Endothelial cell (in vitro differentiated cells): ENCODE measurements around the gene RABL6. TPM values are rescaled to one million over a fixed set of nuclear protein-coding genes. Genes with fewer than 3 reads are reported as not detected.
"Not testable (repeated sequence)": the region's sequence is repeated elsewhere in the genome, so short reads cannot be mapped to it uniquely, and the experiment has no call there.

Experiments used
- DNase-seq: peaks from one replicate; pipeline ENCODE4 v3.0.0; 2021; ENCODE audit warnings: low spot score
- H3K27ac Mint-ChIP-seq: one replicate; pipeline ENCODE4 v1.8.0; 2021; ENCODE audit warnings: mixed read lengths, inconsistent platforms; ENCODE audit not compliant: unreplicated experiment
- H3K27me3 Mint-ChIP-seq: one replicate; pipeline ENCODE4 v1.8.0; 2021; ENCODE audit warnings: mild to moderate bottlenecking, moderate library complexity, mixed read lengths, inconsistent platforms; ENCODE audit not compliant: unreplicated experiment
- H3K36me3 Mint-ChIP-seq: one replicate; pipeline ENCODE4 v1.8.0; 2021; ENCODE audit warnings: mild to moderate bottlenecking, low read depth, mixed read lengths, inconsistent platforms; ENCODE audit not compliant: unreplicated experiment
- H3K4me1 Mint-ChIP-seq: one replicate; pipeline ENCODE4 v1.8.0; 2021; ENCODE audit warnings: mild to moderate bottlenecking, mixed read lengths, inconsistent platforms; ENCODE audit not compliant: unreplicated experiment
- H3K4me3 Mint-ChIP-seq: one replicate; pipeline ENCODE4 v1.8.0; 2021; ENCODE audit warnings: mild to moderate bottlenecking, mixed read lengths, inconsistent platforms; ENCODE audit not compliant: unreplicated experiment
- H3K9me3 Mint-ChIP-seq: one replicate; pipeline ENCODE4 v1.8.0; 2021; ENCODE audit warnings: mixed read lengths, inconsistent platforms; ENCODE audit not compliant: unreplicated experiment
- total RNA-seq: library from RNA; stranded (reverse); fragmentation: NEBNext Ultra II Directional; extraction: Animal tissue kit (Norgen Biotek cat#: 25700); gene quantifications from one replicate; pipeline ENCODE4 v1.2.1, GENCODE V29; 2021; ENCODE audit not compliant: unreplicated experiment
- TF ChIP-seq, protein P1 (sequence below): fragments of 200-600 bp; sonication (generic); IDR thresholded peaks from one replicate; pipeline ENCODE4 v1.5.0; 2021; ENCODE audit warnings: antibody characterized with exemption; ENCODE audit not compliant: unreplicated experiment

Gene RABL6
- total RNA-seq, 1 donor from 2014 or later: 88.4 TPM

DNA sequence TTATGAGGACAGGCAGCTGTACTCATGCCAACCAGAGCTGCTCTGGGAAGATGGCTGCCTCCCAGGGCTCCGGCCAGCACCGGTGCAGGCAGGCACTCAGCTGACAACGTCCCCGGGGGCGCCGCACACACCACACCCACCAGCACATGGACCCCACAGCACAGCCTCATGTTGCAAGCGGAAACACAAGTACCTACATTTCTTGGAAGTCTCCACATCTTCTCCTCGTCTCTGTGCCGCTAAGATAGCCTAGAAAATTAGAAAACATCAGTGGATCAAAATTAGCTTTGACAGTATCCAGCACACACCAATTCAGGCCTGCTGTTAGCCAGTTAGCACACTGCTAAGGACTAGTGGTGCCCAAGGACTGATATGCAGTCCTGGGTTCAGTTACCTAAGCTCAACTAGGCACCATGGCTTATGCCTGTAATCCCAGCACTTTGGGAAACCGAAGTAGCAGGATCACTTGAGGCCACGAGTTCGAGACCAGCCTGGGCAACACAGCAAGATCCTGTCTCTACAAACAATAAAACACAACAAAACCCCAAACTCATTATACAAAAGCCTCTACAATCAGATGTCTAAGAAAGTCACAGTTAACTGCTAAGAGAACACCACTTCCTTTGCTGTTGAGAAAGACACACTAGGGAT, 56.0 kb downstream of the RABL6 start:
- H3K27me3 Mint-ChIP-seq: peaks cover 19% of the 10 kb centered on the region

DNA sequence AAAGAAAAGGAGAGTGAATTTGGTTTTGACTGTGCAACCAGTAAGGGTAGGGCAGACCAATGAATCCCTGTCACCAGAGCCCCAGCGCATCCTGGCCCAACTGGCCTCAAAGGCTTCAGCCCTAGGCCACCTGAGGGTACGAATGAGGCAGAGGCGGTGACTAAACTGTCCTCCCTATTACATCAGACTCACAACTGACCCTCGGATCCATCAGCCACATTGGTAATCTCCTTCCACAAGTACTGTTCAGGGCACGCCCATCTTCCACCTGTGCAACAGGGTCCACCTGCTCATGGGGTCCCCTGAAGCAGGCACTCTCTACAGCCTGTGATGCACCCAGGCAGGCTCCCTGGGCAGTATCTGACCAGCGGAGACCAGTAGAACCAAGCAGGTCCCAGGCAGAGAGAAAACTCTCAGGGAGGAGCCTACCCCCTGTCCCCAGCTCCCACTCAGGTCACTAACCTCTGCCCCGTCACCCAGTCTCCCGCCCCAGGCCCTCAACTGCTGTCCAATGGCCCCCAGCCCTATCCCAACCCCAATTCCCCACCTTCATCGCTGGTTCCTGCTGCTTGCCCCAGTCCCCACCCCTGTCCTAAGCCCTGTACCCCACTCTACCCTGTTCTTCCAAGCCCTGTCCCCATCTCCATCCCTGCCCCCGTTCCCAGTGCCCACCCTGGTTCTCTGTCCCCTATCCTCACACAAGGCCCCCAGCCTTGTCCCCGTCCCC, 57.5 kb downstream of the RABL6 start:
- peaks cover 6% of the 10 kb centered on the region for H3K9me3 Mint-ChIP-seq
- H3K4me1 Mint-ChIP-seq: peaks cover 6% of the 10 kb centered on the region
- TF ChIP-seq, protein P1, sequence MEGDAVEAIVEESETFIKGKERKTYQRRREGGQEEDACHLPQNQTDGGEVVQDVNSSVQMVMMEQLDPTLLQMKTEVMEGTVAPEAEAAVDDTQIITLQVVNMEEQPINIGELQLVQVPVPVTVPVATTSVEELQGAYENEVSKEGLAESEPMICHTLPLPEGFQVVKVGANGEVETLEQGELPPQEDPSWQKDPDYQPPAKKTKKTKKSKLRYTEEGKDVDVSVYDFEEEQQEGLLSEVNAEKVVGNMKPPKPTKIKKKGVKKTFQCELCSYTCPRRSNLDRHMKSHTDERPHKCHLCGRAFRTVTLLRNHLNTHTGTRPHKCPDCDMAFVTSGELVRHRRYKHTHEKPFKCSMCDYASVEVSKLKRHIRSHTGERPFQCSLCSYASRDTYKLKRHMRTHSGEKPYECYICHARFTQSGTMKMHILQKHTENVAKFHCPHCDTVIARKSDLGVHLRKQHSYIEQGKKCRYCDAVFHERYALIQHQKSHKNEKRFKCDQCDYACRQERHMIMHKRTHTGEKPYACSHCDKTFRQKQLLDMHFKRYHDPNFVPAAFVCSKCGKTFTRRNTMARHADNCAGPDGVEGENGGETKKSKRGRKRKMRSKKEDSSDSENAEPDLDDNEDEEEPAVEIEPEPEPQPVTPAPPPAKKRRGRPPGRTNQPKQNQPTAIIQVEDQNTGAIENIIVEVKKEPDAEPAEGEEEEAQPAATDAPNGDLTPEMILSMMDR: no peak
- H3K27me3 Mint-ChIP-seq: peaks cover 17% of the 10 kb centered on the region
- H3K27ac Mint-ChIP-seq: peak overlapping the region; percentile 57
- DNase-seq: no peak
- H3K36me3 Mint-ChIP-seq: peaks cover 19% of the 10 kb centered on the region
- peak overlapping the region; percentile 90 for H3K4me3 Mint-ChIP-seq

More for the DNA sequence above, 56.0 kb downstream of the RABL6 start:
- TF ChIP-seq, protein P1: no peak
- peaks cover 6% of the 10 kb centered on the region for H3K4me1 Mint-ChIP-seq
- H3K27ac Mint-ChIP-seq: peak overlapping the region; percentile 18
- H3K9me3 Mint-ChIP-seq: peaks cover under 1% of the 10 kb centered on the region
- H3K36me3 Mint-ChIP-seq: peaks cover 19% of the 10 kb centered on the region
- no peak for DNase-seq
- peak overlapping the region; percentile 59 for H3K4me3 Mint-ChIP-seq

DNA sequence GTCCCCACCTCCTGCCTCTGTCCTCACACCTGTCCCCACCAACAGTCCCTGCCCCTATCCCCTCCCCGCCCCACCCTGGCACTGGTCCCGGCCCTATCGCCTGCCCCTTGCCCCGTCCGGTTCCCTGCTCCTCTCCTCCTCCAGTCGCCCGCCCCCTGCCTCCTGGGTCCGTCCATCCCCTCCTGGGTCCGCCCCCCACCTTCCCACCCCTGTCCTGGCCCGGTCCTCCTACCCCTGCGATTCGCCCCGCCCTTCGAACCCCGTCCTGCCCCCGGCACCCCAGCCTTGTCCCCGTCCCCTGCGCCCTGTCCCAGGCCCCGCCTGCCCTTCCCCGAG, 58.0 kb downstream of the RABL6 start:
- Mint-ChIP-seq H3K4me1 (peaks cover 6% of the 10 kb centered on the region), H3K4me3 (peak overlapping the region; percentile 90), H3K27me3 (peaks cover 14% of the 10 kb centered on the region), H3K27ac (no peak overlapping the region), H3K9me3 (peaks cover 6% of the 10 kb centered on the region), H3K36me3 (peaks cover 22% of the 10 kb centered on the region)
- DNase-seq: no peak
- TF ChIP-seq, protein P1: no peak

DNA sequence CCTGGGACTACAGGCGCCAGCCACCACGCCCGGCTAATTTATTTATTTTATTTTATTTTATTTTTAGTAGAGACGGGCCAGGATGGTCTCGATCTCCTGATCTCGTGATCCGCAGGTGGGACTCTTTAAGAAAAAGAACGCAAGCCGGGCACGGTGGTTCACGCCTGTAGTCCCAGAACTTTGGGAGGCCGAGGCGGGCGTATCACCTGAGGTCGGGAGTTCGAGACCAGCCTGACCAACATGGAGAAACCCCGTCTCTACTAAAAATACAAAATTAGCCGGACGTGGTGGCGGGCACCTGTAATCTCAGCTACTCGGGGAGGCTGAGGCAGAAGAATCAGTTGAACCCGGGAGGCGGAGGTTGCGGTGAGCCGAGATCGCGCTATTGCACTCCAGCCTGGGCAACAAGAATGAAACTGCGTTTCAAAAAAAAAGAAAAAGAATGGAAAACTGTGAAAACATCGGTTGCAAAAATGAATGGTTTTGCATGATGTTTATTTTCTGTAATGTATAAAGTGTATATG, 59.2 kb downstream of the RABL6 start:
- H3K27ac Mint-ChIP-seq, DNase-seq, H3K9me3 Mint-ChIP-seq, H3K4me1 Mint-ChIP-seq: not testable (repeated sequence)
- Mint-ChIP-seq H3K27me3 (peaks cover 14% of the 10 kb centered on the region), H3K4me3 (peak overlapping the region; percentile 62), H3K36me3 (peaks cover 23% of the 10 kb centered on the region)

DNA sequence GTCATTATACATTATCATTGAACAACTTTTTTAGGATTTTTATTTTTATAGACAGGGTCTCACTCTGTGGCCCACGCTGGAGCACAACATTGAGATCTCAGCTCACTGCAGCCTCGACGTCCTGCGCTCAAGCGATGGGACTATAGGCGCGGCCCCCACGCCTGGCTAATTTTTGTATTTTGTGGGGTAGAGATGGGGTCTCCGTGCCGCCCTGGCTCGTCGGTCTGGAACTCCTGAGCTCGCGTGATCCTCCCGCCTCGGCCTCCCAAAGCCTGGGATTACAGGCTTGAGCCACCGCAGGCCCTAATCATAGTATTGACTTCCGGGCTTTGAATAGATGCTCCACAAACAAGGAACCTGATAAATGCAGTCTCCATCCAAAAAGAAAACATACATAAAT, 59.7 kb downstream of the RABL6 start:
- peaks cover 6% of the 10 kb centered on the region for H3K4me1 Mint-ChIP-seq
- H3K36me3 Mint-ChIP-seq: peaks cover 23% of the 10 kb centered on the region
- H3K9me3 Mint-ChIP-seq: peaks cover 6% of the 10 kb centered on the region
- no peak overlapping the region for H3K27ac Mint-ChIP-seq
- no peak for DNase-seq
- TF ChIP-seq, protein P1: no peak
- H3K27me3 Mint-ChIP-seq: peaks cover 13% of the 10 kb centered on the region
- peak overlapping the region; percentile 65 for H3K4me3 Mint-ChIP-seq
